SJSA1 (cell line): ENCODE data around the gene GAK. TPM values are rescaled to one million over a fixed set of nuclear protein-coding genes. Genes with fewer than 3 reads are reported as not detected.

Experiments
- total RNA-seq: library from RNA; depleted of rRNA; stranded (reverse); fragments of >200 nt; shearing (Covaris generic); gene quantifications from 2 replicates; pipeline ENCODE4 v1.2.3, GENCODE V29; 2014; rRNA removed

Gene GAK
- total RNA-seq, 1 experiment from 2014 or later = 44.4 TPM

Other genes with a start within 250 kb of the GAK start
- gene SLC49A3, start 243.2 kb downstream of the GAK start, total RNA-seq = not detected in 2 replicates
- gene PCGF3, start 226.5 kb downstream of the GAK start, total RNA-seq = 24.8 and 26.1 TPM in 2 replicates
- gene CPLX1, start 106.2 kb downstream of the GAK start, total RNA-seq = not detected in 2 replicates
- 8.8 and 13.1 TPM in 2 replicates for gene TMEM175, start 144 bp upstream of the GAK start, total RNA-seq
- 2.4 and 4.2 TPM in 2 replicates for gene DGKQ, start 41.3 kb upstream of the GAK start, total RNA-seq
- 1.4 and 2.4 TPM in 2 replicates for gene IDUA, start 54.7 kb upstream of the GAK start, total RNA-seq
- gene SLC26A1, start 61.1 kb upstream of the GAK start, total RNA-seq = not detected in 2 replicates
- 12.9 and 21.5 TPM in 2 replicates for gene FGFRL1, start 79.3 kb upstream of the GAK start, total RNA-seq
- not detected in 2 replicates for gene RNF212, start 181.2 kb upstream of the GAK start, total RNA-seq
- 0.16 TPM in 1 of 2 replicates, not detected in the other for gene SPON2, start 240.3 kb upstream of the GAK start, total RNA-seq